Measurements from ENCODE around the gene PURA.
A peak's percentile ranks its signal among the peaks of the same experiment; 100 is the strongest.

PURA gene

DNA sequence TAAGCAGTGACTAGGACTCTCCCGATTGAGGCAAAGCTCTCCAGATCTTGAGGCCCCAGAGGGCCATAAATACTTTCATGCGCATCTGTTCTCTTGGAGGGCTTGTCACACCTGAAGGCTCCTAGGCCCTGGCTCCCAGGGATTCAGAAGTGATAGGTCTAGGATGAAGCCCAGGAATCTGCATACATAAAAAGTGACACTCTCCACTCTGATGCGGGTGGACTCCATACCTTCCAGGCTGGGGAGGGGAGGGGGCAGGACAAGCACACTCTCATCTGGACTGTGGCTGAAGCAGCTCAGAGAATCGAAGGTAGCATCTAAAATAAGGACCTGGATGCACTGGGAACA, 52.0 kb downstream of the PURA start:
- POLR2A ChIA-PET: no interaction called here
- no peak overlapping the region for H3K27ac ChIP-seq (ENCODE audit: insufficient read depth in 1 of 2, low read depth in 1 of 2, low read length in 2 of 2, poor library complexity in 1 of 2, severe bottlenecking in 2 of 2)
- no peak overlapping the region for H3K4me3 ChIP-seq (ENCODE audit: control insufficient read depth in 1 of 7, extremely low read depth in 1 of 7, insufficient read depth in 4 of 7, low read depth in 2 of 7, low read length in 6 of 7)
- WGBS (ENCODE audit: insufficient coverage): 95% methylated on average over 2 of the region's 4 CpGs
- H3K9me3 ChIP-seq (ENCODE audit: control extremely low read depth in 1 of 5, control insufficient read depth in 4 of 5, insufficient read depth in 2 of 5, low read depth in 1 of 5, low read length in 4 of 5): no peaks in the 10 kb centered on the region
- no peaks in the 10 kb centered on the region for H3K36me3 ChIP-seq (ENCODE audit: control insufficient read depth in 4 of 4, insufficient read depth in 4 of 4, low read length in 3 of 4)
- CTCF ChIA-PET: interaction anchor here (0.6 to 1.6 kb wide), 5 partner anchors 20 to 1087 kb away, joined by 3 to 5 read pairs (median 4); no protein-coding TSS in a partner anchor
- DNase-seq: no peak
- peaks cover 0 to 3% (median under 1%) of the 10 kb centered on the region in 4 experiments for H3K4me1 ChIP-seq (ENCODE audit: control extremely low read depth in 1 of 4, control insufficient read depth in 4 of 4, insufficient read depth in 4 of 4, low read length in 3 of 4)
- peaks cover 0 to 5% (median 0%) of the 10 kb centered on the region in 5 experiments for H3K27me3 ChIP-seq (replicated peaks in 2 of 5; ENCODE audit: control insufficient read depth in 4 of 5, insufficient read depth in 5 of 5, low read length in 4 of 5)

DNA sequence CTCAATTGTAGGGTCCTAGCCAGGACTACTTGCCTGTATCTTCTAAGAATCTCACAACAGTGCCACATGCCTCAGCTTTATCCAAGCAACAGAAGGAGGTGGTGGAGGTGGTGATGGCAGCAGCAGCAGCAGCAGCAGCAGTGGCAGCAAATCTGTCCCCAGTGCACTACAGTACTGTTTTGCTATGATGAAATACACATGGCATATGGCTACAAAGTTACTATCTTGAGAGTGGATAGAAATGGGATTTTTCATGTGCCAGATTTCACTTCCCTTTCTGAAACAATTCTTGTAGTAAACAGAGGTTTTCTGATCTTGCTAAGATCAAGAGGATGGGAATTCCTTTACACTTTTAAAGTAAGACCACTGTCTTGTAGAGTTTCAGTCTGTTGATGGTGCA, 53.0 kb downstream of the PURA start:
- H3K27ac ChIP-seq (ENCODE audit: insufficient read depth in 1 of 2, low read depth in 1 of 2, low read length in 2 of 2, poor library complexity in 1 of 2, severe bottlenecking in 2 of 2): no peak overlapping the region
- DNase-seq: no peak
- H3K4me1 ChIP-seq (ENCODE audit: control extremely low read depth in 1 of 4, control insufficient read depth in 4 of 4, insufficient read depth in 4 of 4, low read length in 3 of 4): peaks cover 0 to 3% (median under 1%) of the 10 kb centered on the region in 4 experiments
- H3K4me3 ChIP-seq (ENCODE audit: control insufficient read depth in 1 of 7, extremely low read depth in 1 of 7, insufficient read depth in 4 of 7, low read depth in 2 of 7, low read length in 6 of 7): no peak overlapping the region
- CTCF ChIA-PET: no interaction called here
- H3K36me3 ChIP-seq (ENCODE audit: control insufficient read depth in 4 of 4, insufficient read depth in 4 of 4, low read length in 3 of 4): no peaks in the 10 kb centered on the region
- H3K27me3 ChIP-seq (replicated peaks in 2 of 5; ENCODE audit: control insufficient read depth in 4 of 5, insufficient read depth in 5 of 5, low read length in 4 of 5): peaks cover 0 to 5% (median 0%) of the 10 kb centered on the region in 5 experiments
- POLR2A ChIA-PET: no interaction called here
- no peaks in the 10 kb centered on the region for H3K9me3 ChIP-seq (ENCODE audit: control extremely low read depth in 1 of 5, control insufficient read depth in 4 of 5, insufficient read depth in 2 of 5, low read depth in 1 of 5, low read length in 4 of 5)

DNA sequence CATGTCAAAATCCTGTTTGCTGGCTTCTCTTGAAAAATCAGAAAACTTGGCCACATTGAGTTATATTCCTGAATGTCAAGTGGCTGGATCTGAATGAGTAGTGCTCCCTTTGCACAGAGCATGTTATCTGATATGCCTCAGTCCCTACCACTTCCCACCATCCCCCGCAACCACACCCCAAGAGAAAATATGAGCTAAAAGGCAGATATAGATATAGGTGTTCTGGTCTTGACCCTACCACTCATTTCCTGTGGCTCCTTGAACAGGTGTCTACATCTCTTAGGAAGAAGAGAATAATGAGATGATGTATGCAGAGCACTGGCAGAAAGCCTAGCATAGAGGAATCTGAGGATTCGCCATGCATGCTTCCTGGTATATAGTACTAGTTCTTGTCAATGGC, 54.5 kb downstream of the PURA start:
- no CpG with 5 or more reads among the region's 2 CpGs for WGBS (ENCODE audit: insufficient coverage)
- no peak overlapping the region for H3K27ac ChIP-seq (ENCODE audit: insufficient read depth in 1 of 2, low read depth in 1 of 2, low read length in 2 of 2, poor library complexity in 1 of 2, severe bottlenecking in 2 of 2)
- CTCF ChIA-PET: interaction anchor here (1.1 to 1.4 kb wide), 2 partner anchors 12 to 76 kb away, joined by 3 read pairs; no protein-coding TSS in a partner anchor

DNA sequence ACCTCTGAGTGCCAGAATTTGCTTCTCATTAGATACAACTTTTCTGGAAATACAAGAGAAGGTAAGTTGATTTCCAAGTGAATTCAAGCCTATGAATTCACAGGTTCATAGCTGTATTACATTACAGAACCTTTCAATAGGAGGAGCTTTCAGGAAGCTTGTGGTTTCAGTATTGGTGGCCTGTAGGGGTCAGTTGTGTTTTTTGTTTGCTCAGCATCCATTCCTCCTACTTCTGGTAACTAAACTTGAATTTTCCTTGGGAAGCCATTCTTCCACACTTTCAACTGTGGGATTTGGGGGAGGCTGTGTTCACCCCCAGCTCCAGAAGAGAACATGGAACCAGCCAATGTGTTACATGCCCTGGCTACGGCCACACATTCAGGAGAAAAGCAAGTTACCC, 55.5 kb downstream of the PURA start:
- CTCF ChIA-PET: interaction anchor here (1.0 to 2.2 kb wide), 11 partner anchors 11 to 96 kb away, joined by 3 to 15 read pairs (median 4); no protein-coding TSS in a partner anchor
- WGBS (ENCODE audit: insufficient coverage): 87% methylated on average over 1 of the region's 1 CpG
- H3K4me3 ChIP-seq (ENCODE audit: control insufficient read depth in 1 of 7, extremely low read depth in 1 of 7, insufficient read depth in 4 of 7, low read depth in 2 of 7, low read length in 6 of 7): no peak overlapping the region

More for the DNA sequence above, 54.5 kb downstream of the PURA start:
- no peak overlapping the region for H3K4me3 ChIP-seq (ENCODE audit: control insufficient read depth in 1 of 7, extremely low read depth in 1 of 7, insufficient read depth in 4 of 7, low read depth in 2 of 7, low read length in 6 of 7)
- no peaks in the 10 kb centered on the region for H3K36me3 ChIP-seq (ENCODE audit: control insufficient read depth in 4 of 4, insufficient read depth in 4 of 4, low read length in 3 of 4)
- H3K27me3 ChIP-seq (replicated peaks in 2 of 5; ENCODE audit: control insufficient read depth in 4 of 5, insufficient read depth in 5 of 5, low read length in 4 of 5): peaks cover 0 to 7% (median 0%) of the 10 kb centered on the region in 5 experiments
- DNase-seq: no peak
- H3K9me3 ChIP-seq (ENCODE audit: control extremely low read depth in 1 of 5, control insufficient read depth in 4 of 5, insufficient read depth in 2 of 5, low read depth in 1 of 5, low read length in 4 of 5): no peaks in the 10 kb centered on the region
- H3K4me1 ChIP-seq (ENCODE audit: control extremely low read depth in 1 of 4, control insufficient read depth in 4 of 4, insufficient read depth in 4 of 4, low read length in 3 of 4): peaks cover 0 to 3% (median under 1%) of the 10 kb centered on the region in 4 experiments
- POLR2A ChIA-PET: no interaction called here

DNA sequence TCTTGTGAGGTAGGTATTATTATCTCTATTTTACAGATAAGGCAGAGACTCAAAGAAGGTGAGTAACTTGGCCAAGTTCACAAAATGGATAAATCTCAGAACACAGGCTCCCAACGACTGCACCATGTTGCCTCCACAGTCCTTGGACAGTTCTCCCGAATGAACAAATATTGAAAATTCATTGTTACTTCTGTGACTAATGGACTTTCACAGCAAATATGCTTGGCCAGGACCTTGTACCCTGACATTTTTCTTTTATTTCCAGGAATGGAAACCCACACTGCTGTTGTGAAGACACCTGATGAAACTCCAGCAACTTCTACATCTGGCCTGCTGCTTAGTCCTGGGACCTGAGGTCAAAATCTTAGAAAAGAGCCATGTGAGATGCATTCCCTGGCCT, 58.6 kb downstream of the PURA start:
- ChIA-PET CTCF (no interaction called here), POLR2A (no interaction called here)
- Histone ChIP-seq H3K27ac (ENCODE audit: insufficient read depth in 1 of 2, low read depth in 1 of 2, low read length in 2 of 2, poor library complexity in 1 of 2, severe bottlenecking in 2 of 2) (no peak overlapping the region), H3K4me1 (ENCODE audit: control extremely low read depth in 1 of 4, control insufficient read depth in 4 of 4, insufficient read depth in 4 of 4, low read length in 3 of 4) (peaks cover 7 to 24% (median 18%) of the 10 kb centered on the region in 4 experiments), H3K36me3 (ENCODE audit: control insufficient read depth in 4 of 4, insufficient read depth in 4 of 4, low read length in 3 of 4) (no peaks in the 10 kb centered on the region), H3K9me3 (ENCODE audit: control extremely low read depth in 1 of 5, control insufficient read depth in 4 of 5, insufficient read depth in 2 of 5, low read depth in 1 of 5, low read length in 4 of 5) (no peaks in the 10 kb centered on the region), H3K27me3 (replicated peaks in 2 of 5; ENCODE audit: control insufficient read depth in 4 of 5, insufficient read depth in 5 of 5, low read length in 4 of 5) (peaks cover 0 to 3% (median 0%) of the 10 kb centered on the region in 5 experiments), H3K4me3 (ENCODE audit: control insufficient read depth in 1 of 7, extremely low read depth in 1 of 7, insufficient read depth in 4 of 7, low read depth in 2 of 7, low read length in 6 of 7) (no peak overlapping the region)
- 93% methylated on average over 2 of the region's 2 CpGs for WGBS (ENCODE audit: insufficient coverage)
- DNase-seq: no peak

More for the DNA sequence above, 55.5 kb downstream of the PURA start:
- POLR2A ChIA-PET: no interaction called here
- Histone ChIP-seq H3K36me3 (ENCODE audit: control insufficient read depth in 4 of 4, insufficient read depth in 4 of 4, low read length in 3 of 4) (no peaks in the 10 kb centered on the region), H3K27me3 (replicated peaks in 2 of 5; ENCODE audit: control insufficient read depth in 4 of 5, insufficient read depth in 5 of 5, low read length in 4 of 5) (peaks cover 0 to 3% (median 0%) of the 10 kb centered on the region in 5 experiments), H3K9me3 (ENCODE audit: control extremely low read depth in 1 of 5, control insufficient read depth in 4 of 5, insufficient read depth in 2 of 5, low read depth in 1 of 5, low read length in 4 of 5) (no peaks in the 10 kb centered on the region), H3K27ac (ENCODE audit: insufficient read depth in 1 of 2, low read depth in 1 of 2, low read length in 2 of 2, poor library complexity in 1 of 2, severe bottlenecking in 2 of 2) (no peak overlapping the region), H3K4me1 (ENCODE audit: control extremely low read depth in 1 of 4, control insufficient read depth in 4 of 4, insufficient read depth in 4 of 4, low read length in 3 of 4) (peaks cover 2 to 6% (median 3%) of the 10 kb centered on the region in 4 experiments)
- DNase-seq: no peak

DNA sequence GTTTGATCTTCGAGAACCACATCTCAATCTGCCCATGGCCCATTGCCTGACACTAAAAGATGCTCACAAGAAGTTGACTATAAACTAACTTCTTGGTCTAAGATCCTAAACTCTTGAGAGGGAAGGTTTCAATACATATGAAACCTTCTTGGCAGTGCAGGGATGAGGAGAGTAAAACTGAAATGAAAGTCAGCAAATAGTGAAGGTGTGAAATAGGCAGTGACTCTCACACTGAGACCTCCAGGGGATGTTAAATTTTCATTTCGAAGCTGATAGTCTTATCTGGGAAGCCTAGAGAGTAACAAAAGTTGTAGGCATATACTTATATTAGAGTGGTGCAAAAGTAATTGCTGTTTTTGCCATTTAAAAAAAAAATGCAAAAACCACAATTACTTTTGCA, 60.1 kb downstream of the PURA start:
- no CpG with 5 or more reads among the region's 2 CpGs for WGBS (ENCODE audit: insufficient coverage)
- H3K27ac ChIP-seq (ENCODE audit: insufficient read depth in 1 of 2, low read depth in 1 of 2, low read length in 2 of 2, poor library complexity in 1 of 2, severe bottlenecking in 2 of 2): peak overlapping the region in 1 of 2 experiments; percentile 93

DNA sequence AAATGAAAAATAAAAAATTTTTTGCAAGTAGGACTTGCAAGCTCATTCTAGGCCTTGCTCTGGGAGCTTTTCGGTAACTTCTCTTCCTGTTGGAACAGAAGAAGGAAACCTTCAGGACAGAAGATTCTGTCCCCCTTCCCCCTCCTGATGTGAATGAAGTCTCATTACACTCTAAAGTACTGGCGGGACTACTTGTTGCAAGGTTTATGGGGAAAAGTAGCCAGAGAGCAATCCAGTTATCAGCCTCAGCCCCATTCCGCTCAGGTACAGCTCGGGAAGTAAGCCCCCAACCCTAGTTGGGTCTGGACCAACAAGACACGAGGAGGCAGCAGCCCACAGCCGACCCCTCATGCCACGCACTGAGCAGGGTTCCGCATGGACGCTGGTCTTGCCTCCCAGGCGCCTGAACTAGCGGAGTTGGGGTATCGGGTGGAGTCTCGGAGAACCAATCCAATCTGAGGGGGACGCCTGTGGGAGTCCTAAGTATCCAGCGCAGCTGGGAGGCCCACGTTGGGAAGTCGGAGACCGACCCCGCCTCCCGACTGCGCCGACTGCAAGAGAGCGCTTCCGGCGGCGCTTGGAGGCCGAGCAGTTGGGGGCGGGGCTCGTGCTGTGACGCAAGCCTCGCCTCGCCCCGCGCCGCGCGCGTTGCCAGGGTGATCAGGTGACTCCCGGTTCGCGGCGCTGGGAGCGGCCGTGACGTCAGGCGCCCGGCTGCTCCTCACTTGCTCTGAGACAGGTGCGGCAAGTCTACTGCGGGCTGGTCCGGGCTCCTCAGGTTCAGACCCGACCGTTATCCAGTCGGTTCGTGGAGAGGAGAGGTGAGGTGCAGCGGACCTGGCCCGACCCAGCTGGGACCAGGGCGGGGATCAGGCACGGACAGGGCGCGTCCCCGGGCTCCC, 60.8 kb downstream of the PURA start, which contains the start of gene CYSTM1:
TSS of gene CYSTM1 (plus strand) at position 724 of the 902 bp plus-strand sequence. CDS start 19,278 bp downstream, outside the sequence.
- Histone ChIP-seq H3K36me3 (ENCODE audit: control insufficient read depth in 4 of 4, insufficient read depth in 4 of 4, low read length in 3 of 4) (no peaks in the 10 kb centered on the region), H3K27ac (ENCODE audit: insufficient read depth in 1 of 2, low read depth in 1 of 2, low read length in 2 of 2, poor library complexity in 1 of 2, severe bottlenecking in 2 of 2) (peak within 1 kb of the TSS; percentile 64 to 93), H3K27me3 (replicated peaks in 2 of 5; ENCODE audit: control insufficient read depth in 4 of 5, insufficient read depth in 5 of 5, low read length in 4 of 5) (peaks cover 0 to 3% (median 0%) of the 10 kb centered on the region in 5 experiments), H3K4me1 (ENCODE audit: control extremely low read depth in 1 of 4, control insufficient read depth in 4 of 4, insufficient read depth in 4 of 4, low read length in 3 of 4) (peaks cover 7 to 21% (median 17%) of the 10 kb centered on the region in 4 experiments), H3K9me3 (ENCODE audit: control extremely low read depth in 1 of 5, control insufficient read depth in 4 of 5, insufficient read depth in 2 of 5, low read depth in 1 of 5, low read length in 4 of 5) (no peaks in the 10 kb centered on the region), H3K4me3 (ENCODE audit: control insufficient read depth in 1 of 7, extremely low read depth in 1 of 7, insufficient read depth in 4 of 7, low read depth in 2 of 7, low read length in 6 of 7) (peak within 1 kb of the TSS; percentile 67 to 92 (median 86))
- POLR2A ChIA-PET: interaction anchor here (0.5 kb wide), 1 partner anchor 16 kb away, joined by 3 read pairs; no protein-coding TSS in a partner anchor
- DNase-seq: peak; percentile 94 to 95 (median 95)
- CTCF ChIA-PET: interaction anchor here (1.4 to 1.7 kb wide), 2 partner anchors 16 to 69 kb away, joined by 3 to 5 read pairs; no protein-coding TSS in a partner anchor
- WGBS (ENCODE audit: insufficient coverage): 1% methylated on average over 55 of the region's 61 CpGs

More for the DNA sequence above, 60.1 kb downstream of the PURA start:
- H3K4me3 ChIP-seq (ENCODE audit: control insufficient read depth in 1 of 7, extremely low read depth in 1 of 7, insufficient read depth in 4 of 7, low read depth in 2 of 7, low read length in 6 of 7): peak overlapping the region in 1 of 7 experiments; percentile 86
- H3K4me1 ChIP-seq (ENCODE audit: control extremely low read depth in 1 of 4, control insufficient read depth in 4 of 4, insufficient read depth in 4 of 4, low read length in 3 of 4): peaks cover 7 to 24% (median 18%) of the 10 kb centered on the region in 4 experiments
- H3K27me3 ChIP-seq (replicated peaks in 2 of 5; ENCODE audit: control insufficient read depth in 4 of 5, insufficient read depth in 5 of 5, low read length in 4 of 5): peaks cover 0 to 3% (median 0%) of the 10 kb centered on the region in 5 experiments
- POLR2A ChIA-PET: no interaction called here
- no peaks in the 10 kb centered on the region for H3K9me3 ChIP-seq (ENCODE audit: control extremely low read depth in 1 of 5, control insufficient read depth in 4 of 5, insufficient read depth in 2 of 5, low read depth in 1 of 5, low read length in 4 of 5)
- CTCF ChIA-PET: interaction anchor here (1.7 kb wide), 1 partner anchor 15 kb away, joined by 5 read pairs; no protein-coding TSS in a partner anchor
- no peak for DNase-seq
- no peaks in the 10 kb centered on the region for H3K36me3 ChIP-seq (ENCODE audit: control insufficient read depth in 4 of 4, insufficient read depth in 4 of 4, low read length in 3 of 4)

Data from common myeloid progenitor, CD34-positive (primary cell).